Mesothelial cell of epicardium (in vitro differentiated cells): ENCODE measurements around the gene PLIN3. TPM values are rescaled to one million over a fixed set of nuclear protein-coding genes. Genes with fewer than 3 reads are reported as not detected.

Experiments
- DNase-seq, 2 experiments: peaks; one replicate each; pipeline ENCODE4 v3.0.0; 2021; ENCODE audit warnings: low spot score in 2 of 2; ENCODE audit not compliant: unreplicated experiment in 2 of 2
- H3K27ac Mint-ChIP-seq: 2 replicates; pipeline ENCODE4 v1.8.0; 2021; ENCODE audit warnings: mixed read lengths
- H3K27me3 Mint-ChIP-seq: 2 replicates; pipeline ENCODE4 v1.8.0; 2021; ENCODE audit warnings: low read depth, mixed read lengths
- H3K36me3 Mint-ChIP-seq: 2 replicates; pipeline ENCODE4 v1.8.0; 2021; ENCODE audit warnings: mixed read lengths
- H3K4me1 Mint-ChIP-seq: 2 replicates; pipeline ENCODE4 v1.8.0; 2021; ENCODE audit warnings: mixed read lengths
- H3K4me3 Mint-ChIP-seq: 2 replicates; pipeline ENCODE4 v1.8.0; 2021; ENCODE audit warnings: mild to moderate bottlenecking, moderate library complexity, mixed read lengths
- H3K9me3 Mint-ChIP-seq: 2 replicates; pipeline ENCODE4 v1.8.0; 2021; ENCODE audit warnings: mixed read lengths
- CTCF ChIP-seq: fragments of 200-600 bp; sonication (generic); IDR thresholded peaks from one replicate; pipeline ENCODE4 v1.5.0; 2021; ENCODE audit warnings: antibody characterized with exemption; ENCODE audit not compliant: unreplicated experiment
- total RNA-seq: library from RNA; stranded (reverse); gene quantifications from 3 replicates; pipeline ENCODE4 v1.2.1, GENCODE V29; 2021

Gene PLIN3
- total RNA-seq, 1 donor from 2014 or later = 55.6 TPM

DNA sequence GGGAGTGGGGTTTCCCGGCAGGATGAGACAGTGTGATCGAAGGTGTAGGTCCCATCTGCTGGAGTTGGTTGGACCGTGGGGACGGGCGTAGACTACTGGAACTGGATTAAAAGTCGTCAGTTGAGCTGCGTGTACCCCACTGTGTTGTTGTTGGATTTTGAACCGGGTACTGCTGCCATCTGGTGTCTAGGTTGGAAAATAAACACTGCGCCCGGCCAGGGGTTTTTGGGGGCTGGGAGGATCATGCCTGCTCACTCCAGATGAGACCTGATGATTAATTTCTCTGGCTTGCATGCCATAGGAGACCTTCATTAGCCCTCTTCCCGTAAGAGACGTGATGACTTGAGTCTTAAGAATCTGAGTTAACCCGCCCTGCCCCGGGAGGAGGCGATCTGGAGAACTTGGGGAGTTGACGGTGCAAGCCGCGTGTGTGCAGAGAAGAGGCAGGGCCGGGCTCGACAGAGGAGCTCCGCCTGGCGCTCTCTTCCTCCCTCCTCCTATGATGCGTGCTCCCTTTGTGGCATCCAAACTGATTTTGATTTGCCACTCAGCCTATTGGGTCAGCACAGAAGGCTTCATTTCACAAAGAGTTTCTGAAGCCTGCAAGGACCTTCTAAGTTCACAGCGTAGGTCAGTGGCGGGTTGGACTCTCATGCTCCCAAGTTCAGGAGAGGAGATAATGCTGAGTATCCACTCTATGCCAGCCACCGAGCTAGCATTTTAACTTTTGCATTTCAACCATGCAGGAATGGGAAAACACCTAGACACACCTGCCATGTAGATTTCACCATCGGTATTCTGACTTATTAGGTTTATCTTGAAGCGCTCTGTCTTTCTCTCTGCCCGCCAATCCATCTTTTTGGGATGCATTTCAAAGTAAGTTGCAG lies 44.6 kb upstream of the PLIN3 start:
- peak; percentile 41 for TF ChIP-seq CTCF
- Mint-ChIP-seq H3K4me1 (peaks cover 32% of the 10 kb centered on the region), H3K9me3 (no peaks in the 10 kb centered on the region)

DNA sequence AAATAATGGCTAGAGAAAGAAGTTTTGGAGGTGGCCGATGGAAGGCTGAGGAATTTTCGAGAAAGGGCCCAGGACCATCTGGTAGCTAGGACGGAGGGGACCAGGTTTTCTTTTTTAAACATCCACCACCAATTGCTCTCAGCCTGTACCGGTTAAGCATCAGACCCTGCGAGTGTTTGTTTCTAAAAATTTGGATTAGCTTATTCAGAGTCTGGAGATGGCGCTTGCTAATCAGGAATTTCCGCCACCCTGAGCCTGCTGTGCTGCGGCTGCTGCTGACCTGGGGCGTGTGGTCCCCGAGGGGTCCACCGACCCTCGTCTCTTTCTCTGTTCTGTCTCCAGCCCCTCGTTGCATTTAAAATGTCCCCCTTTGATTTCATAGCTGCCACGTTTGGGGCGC lies 43.8 kb upstream of the PLIN3 start:
- no peaks in the 10 kb centered on the region for H3K36me3 Mint-ChIP-seq
- peak overlapping the region; percentile 80 for H3K4me3 Mint-ChIP-seq
- no peak for DNase-seq
- TF ChIP-seq CTCF = no peak
- peaks cover 30% of the 10 kb centered on the region for H3K4me1 Mint-ChIP-seq
- H3K27me3 Mint-ChIP-seq = no peaks in the 10 kb centered on the region
- peak overlapping the region; percentile 64 for H3K27ac Mint-ChIP-seq
- H3K9me3 Mint-ChIP-seq = no peaks in the 10 kb centered on the region

More for the DNA sequence above, 44.6 kb upstream of the PLIN3 start:
- peak in 1 of 2 experiments; percentile 75 for DNase-seq
- Mint-ChIP-seq H3K27ac (peak overlapping the region; percentile 64), H3K4me3 (peak overlapping the region; percentile 80), H3K27me3 (no peaks in the 10 kb centered on the region), H3K36me3 (peaks cover 3% of the 10 kb centered on the region)

- H3K4me1 Mint-ChIP-seq = peaks cover 27% of the 10 kb centered on the region
- no peaks in the 10 kb centered on the region for H3K9me3 Mint-ChIP-seq
- no peaks in the 10 kb centered on the region for H3K27me3 Mint-ChIP-seq
- no peaks in the 10 kb centered on the region for H3K36me3 Mint-ChIP-seq
- DNase-seq = no peak
- no peak for TF ChIP-seq CTCF
- peak overlapping the region; percentile 80 for H3K4me3 Mint-ChIP-seq
- peak overlapping the region; percentile 56 for H3K27ac Mint-ChIP-seq
Observed at GRCh38 chr19:4910594-4911281, 43.3 kb upstream of the PLIN3 start.

GRCh38 chr19:4909897-4910593 lies 42.6 kb upstream of the PLIN3 start:
- no peaks in the 10 kb centered on the region for H3K9me3 Mint-ChIP-seq
- no peaks in the 10 kb centered on the region for H3K36me3 Mint-ChIP-seq
- DNase-seq = peak; percentile 88 to 94
- peak overlapping the region; percentile 80 for H3K4me3 Mint-ChIP-seq
- TF ChIP-seq CTCF = no peak
- no peak overlapping the region for H3K27ac Mint-ChIP-seq
- peaks cover 22% of the 10 kb centered on the region for H3K4me1 Mint-ChIP-seq
- no peaks in the 10 kb centered on the region for H3K27me3 Mint-ChIP-seq

DNA sequence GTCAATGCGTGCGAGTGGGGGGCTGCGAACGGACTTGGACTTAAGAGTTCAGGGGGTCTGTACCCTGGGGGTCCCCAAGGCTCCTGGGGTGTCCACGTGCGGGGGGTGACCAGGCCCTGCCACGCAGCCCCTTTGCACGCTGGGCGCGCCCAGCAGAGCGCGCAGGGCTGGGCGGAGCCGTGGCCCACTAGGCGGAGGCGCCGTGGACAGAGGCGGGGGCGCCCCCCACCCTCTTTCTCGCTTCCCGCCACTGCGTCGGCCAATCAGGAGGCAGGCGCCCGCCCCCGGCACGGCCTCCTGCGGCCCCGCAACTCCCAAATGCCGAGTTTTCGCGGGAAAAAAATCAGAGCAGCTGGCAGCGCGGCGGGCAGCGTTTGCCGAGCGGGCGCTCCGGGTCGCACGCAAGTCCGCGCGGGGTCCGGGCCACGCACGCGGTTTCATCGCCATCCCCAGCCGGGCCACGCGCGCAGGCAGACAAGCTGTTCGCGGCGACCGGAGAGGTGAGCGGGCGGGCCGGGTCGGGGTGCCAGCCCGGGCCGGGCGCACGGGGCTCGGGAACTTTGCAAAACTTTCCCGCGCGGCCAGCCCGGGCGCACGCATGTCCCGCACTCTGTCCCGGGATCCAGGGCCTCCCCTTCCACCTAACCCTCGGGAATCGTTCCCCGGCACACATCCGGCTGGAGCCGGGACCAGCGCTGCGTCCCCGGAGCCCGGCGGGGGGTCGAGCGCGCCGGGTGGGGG lies 41.9 kb upstream of the PLIN3 start, which contains the start of gene UHRF1:
TSS of gene UHRF1 (plus strand) at position 346 of the 741 bp plus-strand sequence. CDS start 1,385 bp downstream, outside the sequence.
- no peak within 1 kb of the TSS for H3K27ac Mint-ChIP-seq

More for the DNA sequence above, 41.9 kb upstream of the PLIN3 start, which contains the start of gene UHRF1:
- Mint-ChIP-seq H3K4me3 (peak within 1 kb of the TSS; percentile 80), H3K36me3 (no peaks in the 10 kb centered on the region), H3K9me3 (no peaks in the 10 kb centered on the region), H3K27me3 (no peaks in the 10 kb centered on the region), H3K4me1 (peaks cover 22% of the 10 kb centered on the region)
- DNase-seq = no peak
- TF ChIP-seq CTCF = no peak
